Measurements from ENCODE around the gene MAPRE2. TPM values are rescaled to one million over a fixed set of nuclear protein-coding genes. Genes with fewer than 3 reads are reported as not detected.
"Not testable (repeated sequence)": the region's sequence is repeated elsewhere in the genome, so short reads cannot be mapped to it uniquely, and the experiment has no call there.

The MAPRE2 gene
- polyA plus RNA-seq, 1 donor = 29.0 TPM

DNA sequence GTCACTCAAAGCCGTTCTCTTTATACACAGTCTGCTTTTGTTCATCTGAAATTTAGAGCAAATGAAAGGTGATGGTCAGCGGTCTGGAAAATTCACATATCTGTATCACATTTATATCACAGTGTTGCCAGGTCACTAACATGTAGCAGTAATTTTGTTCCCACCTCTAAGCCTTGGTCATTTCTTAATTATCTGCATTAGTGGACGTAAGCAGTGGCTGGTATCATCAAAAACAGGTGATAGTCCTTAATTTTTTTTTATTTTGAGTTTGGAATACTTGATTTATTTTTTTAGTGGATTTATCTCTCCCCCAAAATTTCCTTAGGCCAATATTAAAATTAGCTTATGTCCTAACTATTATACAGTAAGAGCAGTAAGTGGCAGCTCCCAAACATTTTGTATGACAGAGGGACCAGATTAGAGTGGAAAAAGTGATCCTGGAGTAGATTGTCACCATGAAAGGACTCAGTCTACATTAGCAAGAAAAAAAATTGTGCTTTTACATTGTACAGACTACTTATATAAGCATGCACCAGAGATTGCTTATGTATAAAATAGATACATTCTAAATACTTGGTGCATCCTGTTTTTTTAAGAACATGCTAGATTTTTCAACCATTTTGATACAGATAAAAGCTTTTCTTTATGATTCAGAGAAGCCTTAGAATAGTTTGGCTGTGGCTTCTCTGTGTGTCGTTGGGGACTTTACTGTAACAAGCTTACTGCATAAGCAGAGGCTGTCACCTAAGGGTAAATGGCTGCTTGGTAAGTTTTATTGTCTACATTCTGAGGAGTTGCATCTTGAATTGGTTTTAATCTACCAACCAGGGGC, 65.0 kb downstream of the MAPRE2 start:
- Histone ChIP-seq H3K9me3 (ENCODE audit: control insufficient read depth, low read depth, low read length) (peaks cover 3% of the 10 kb centered on the region), H3K27me3 (ENCODE audit: control insufficient read depth, insufficient read depth, low read length) (no peaks in the 10 kb centered on the region), H3K27ac (ENCODE audit: low read length) (no peak overlapping the region), H3K4me3 (ENCODE audit: low read length) (no peak overlapping the region), H3K36me3 (ENCODE audit: control insufficient read depth, insufficient read depth, low read length) (no peaks in the 10 kb centered on the region), H3K4me1 (ENCODE audit: control insufficient read depth, insufficient read depth, low read length) (no peaks in the 10 kb centered on the region)
- WGBS (ENCODE audit: insufficient coverage, low lambda C conversion rate) = 100% methylated on average over 1 of the region's 4 CpGs
- no peak for DNase-seq

DNA sequence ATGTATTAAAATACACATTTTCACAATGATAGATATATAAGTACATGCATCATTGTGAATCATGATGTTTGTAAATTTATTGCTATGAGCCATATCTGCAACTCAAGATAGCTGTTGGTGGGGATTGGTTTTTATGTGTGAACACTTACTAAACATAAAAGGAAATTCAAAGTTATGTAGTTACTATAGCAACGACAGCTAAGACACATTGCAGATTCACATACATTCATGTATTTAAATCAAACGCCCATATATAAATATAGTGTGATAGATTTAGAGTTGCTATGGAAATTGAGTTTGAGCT, 65.6 kb downstream of the MAPRE2 start:
- WGBS (ENCODE audit: insufficient coverage, low lambda C conversion rate) = no CpG with 5 or more reads among the region's 2 CpGs
- DNase-seq = no peak
- no peak overlapping the region for H3K27ac ChIP-seq (ENCODE audit: low read length)
- H3K36me3 ChIP-seq (ENCODE audit: control insufficient read depth, insufficient read depth, low read length) = no peaks in the 10 kb centered on the region
- no peaks in the 10 kb centered on the region for H3K4me1 ChIP-seq (ENCODE audit: control insufficient read depth, insufficient read depth, low read length)
- no peak overlapping the region for H3K4me3 ChIP-seq (ENCODE audit: low read length)
- H3K9me3 ChIP-seq (ENCODE audit: control insufficient read depth, low read depth, low read length) = peaks cover 5% of the 10 kb centered on the region
- H3K27me3 ChIP-seq (ENCODE audit: control insufficient read depth, insufficient read depth, low read length) = no peaks in the 10 kb centered on the region

- DNase-seq = no peak
- no peak overlapping the region for H3K4me3 ChIP-seq (ENCODE audit: low read length)
- H3K27ac ChIP-seq (ENCODE audit: low read length) = no peak overlapping the region
- no peaks in the 10 kb centered on the region for H3K36me3 ChIP-seq (ENCODE audit: control insufficient read depth, insufficient read depth, low read length)
- no peaks in the 10 kb centered on the region for H3K27me3 ChIP-seq (ENCODE audit: control insufficient read depth, insufficient read depth, low read length)
- H3K9me3 ChIP-seq (ENCODE audit: control insufficient read depth, low read depth, low read length) = peaks cover 5% of the 10 kb centered on the region
- no peaks in the 10 kb centered on the region for H3K4me1 ChIP-seq (ENCODE audit: control insufficient read depth, insufficient read depth, low read length)
Measured at GRCh38 chr18:35107216-35107615, 66.0 kb downstream of the MAPRE2 start.

GRCh38 chr18:35108088-35108487, 66.9 kb downstream of the MAPRE2 start:
- DNase-seq; H3K4me1 ChIP-seq (ENCODE audit: control insufficient read depth, insufficient read depth, low read length); H3K27me3 ChIP-seq (ENCODE audit: control insufficient read depth, insufficient read depth, low read length); H3K27ac ChIP-seq (ENCODE audit: low read length); H3K36me3 ChIP-seq (ENCODE audit: control insufficient read depth, insufficient read depth, low read length); H3K9me3 ChIP-seq (ENCODE audit: control insufficient read depth, low read depth, low read length); H3K4me3 ChIP-seq (ENCODE audit: low read length): not testable (repeated sequence)
- WGBS (ENCODE audit: insufficient coverage, low lambda C conversion rate) = no CpG with 5 or more reads among the region's 1 CpG

DNA sequence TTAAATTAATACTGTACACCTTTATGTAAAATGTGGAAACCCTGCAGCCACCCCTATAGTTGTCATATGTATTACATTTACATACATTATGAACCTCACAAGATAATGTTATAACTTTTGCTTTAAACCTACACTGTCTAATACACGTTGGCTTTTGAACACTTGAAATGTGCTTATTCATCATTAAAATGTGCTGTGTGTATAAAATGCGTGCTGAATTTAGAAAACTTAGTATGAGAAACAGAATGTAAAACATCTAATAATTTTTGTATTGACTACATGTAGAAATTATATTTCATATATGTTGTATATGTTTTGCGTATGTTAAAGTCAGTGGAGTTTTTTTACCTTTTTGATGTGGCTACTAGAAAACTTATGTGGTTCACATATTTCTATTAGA, 68.8 kb downstream of the MAPRE2 start:
- no peaks in the 10 kb centered on the region for H3K4me1 ChIP-seq (ENCODE audit: control insufficient read depth, insufficient read depth, low read length)
- no peaks in the 10 kb centered on the region for H3K36me3 ChIP-seq (ENCODE audit: control insufficient read depth, insufficient read depth, low read length)
- H3K27ac ChIP-seq (ENCODE audit: low read length) = no peak overlapping the region
- 100% methylated on average over 3 of the region's 3 CpGs for WGBS (ENCODE audit: insufficient coverage, low lambda C conversion rate)
- no peaks in the 10 kb centered on the region for H3K27me3 ChIP-seq (ENCODE audit: control insufficient read depth, insufficient read depth, low read length)
- DNase-seq = no peak
- H3K9me3 ChIP-seq (ENCODE audit: control insufficient read depth, low read depth, low read length) = peaks cover 5% of the 10 kb centered on the region
- H3K4me3 ChIP-seq (ENCODE audit: low read length) = no peak overlapping the region

DNA sequence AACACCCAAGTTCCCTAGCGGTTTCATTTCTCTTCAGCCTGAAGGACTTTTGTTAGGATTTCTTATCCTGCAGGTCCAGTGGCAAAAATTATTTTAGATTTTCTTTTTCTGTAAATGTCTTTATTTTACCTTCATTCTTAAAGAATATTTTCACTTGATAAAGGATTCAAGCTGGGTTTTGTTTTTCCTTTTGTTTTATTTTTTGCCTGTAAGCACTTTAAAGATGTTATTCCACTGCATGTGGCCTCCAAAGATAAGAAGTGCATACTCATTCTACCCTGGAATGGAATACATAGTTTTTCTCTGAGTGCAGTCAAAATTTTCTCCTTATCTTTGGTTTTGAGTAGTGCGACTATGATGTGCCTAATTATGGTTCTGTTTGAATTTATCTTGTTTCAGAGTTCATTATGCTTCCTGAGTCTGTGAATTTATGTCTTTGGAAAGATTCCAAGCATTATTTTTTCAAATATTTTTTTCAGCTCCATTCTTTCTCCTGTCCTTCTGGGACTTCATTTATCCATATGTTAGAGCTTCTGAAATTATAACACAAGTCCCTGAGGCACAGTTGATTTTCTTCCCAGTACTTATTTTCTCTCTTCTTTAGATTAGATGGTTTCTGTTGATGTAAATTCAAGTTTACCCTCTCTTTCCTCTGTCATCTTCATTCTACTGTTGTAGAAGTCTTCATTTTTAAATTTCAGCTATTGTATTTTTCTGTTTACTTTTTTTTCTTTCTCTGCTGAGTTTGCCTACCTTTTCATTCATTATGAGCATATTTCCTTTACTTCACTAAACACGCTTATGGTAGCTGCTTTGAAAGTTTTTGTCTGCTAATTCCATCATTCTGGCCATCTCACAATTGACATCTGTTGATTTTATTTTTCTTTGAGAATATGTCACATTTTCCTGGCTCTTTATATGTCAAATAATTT, 69.6 kb downstream of the MAPRE2 start:
- no peak for DNase-seq
- no peaks in the 10 kb centered on the region for H3K27me3 ChIP-seq (ENCODE audit: control insufficient read depth, insufficient read depth, low read length)
- no peaks in the 10 kb centered on the region for H3K36me3 ChIP-seq (ENCODE audit: control insufficient read depth, insufficient read depth, low read length)
- H3K4me1 ChIP-seq (ENCODE audit: control insufficient read depth, insufficient read depth, low read length) = no peaks in the 10 kb centered on the region
- H3K27ac ChIP-seq (ENCODE audit: low read length) = no peak overlapping the region
- H3K4me3 ChIP-seq (ENCODE audit: low read length) = no peak overlapping the region
- H3K9me3 ChIP-seq (ENCODE audit: control insufficient read depth, low read depth, low read length) = peaks cover 5% of the 10 kb centered on the region
- WGBS (ENCODE audit: insufficient coverage, low lambda C conversion rate) = 87% methylated on average over 3 of the region's 3 CpGs

DNA sequence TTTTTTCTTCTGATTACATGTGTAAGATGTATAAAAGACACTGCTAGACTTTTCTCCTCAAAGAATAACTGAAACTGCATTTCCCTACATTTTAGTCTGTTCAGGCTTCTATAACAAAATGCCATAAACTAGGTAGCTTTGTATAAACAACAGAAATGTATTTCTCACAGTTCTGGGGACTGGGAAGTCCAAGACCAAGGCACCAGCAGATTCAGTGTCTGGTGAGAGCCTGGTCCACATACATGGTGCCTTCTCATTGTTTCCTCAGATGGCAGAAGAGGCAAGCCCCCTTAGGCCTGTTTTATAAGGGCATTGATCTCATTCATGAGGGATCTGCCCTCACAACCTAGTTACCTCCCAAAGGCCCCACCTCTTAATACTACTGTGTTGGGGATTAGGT, 71.5 kb downstream of the MAPRE2 start:
- Histone ChIP-seq H3K4me1 (ENCODE audit: control insufficient read depth, insufficient read depth, low read length) (no peaks in the 10 kb centered on the region), H3K27ac (ENCODE audit: low read length) (no peak overlapping the region), H3K36me3 (ENCODE audit: control insufficient read depth, insufficient read depth, low read length) (no peaks in the 10 kb centered on the region), H3K27me3 (ENCODE audit: control insufficient read depth, insufficient read depth, low read length) (no peaks in the 10 kb centered on the region), H3K9me3 (ENCODE audit: control insufficient read depth, low read depth, low read length) (peaks cover 5% of the 10 kb centered on the region), H3K4me3 (ENCODE audit: low read length) (no peak overlapping the region)
- no peak for DNase-seq

DNA sequence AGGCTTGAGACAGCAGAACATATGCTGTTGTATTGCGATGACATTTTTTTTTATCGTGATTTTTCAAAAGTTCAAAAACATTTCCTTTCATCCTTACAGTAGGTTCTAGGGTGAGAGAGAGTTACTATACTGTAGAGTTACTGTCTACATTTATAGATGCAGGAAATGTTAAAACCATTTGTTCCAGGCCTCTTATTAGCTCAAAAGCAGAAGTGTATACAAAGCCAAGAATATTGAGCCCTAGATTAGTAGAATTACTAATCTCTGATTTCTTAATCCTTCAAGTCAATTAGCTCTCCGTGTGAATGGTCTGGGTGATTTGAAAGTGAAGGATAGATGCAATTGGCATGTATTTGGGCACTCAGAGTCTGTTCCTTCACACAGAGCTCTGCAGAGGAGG, 73.1 kb downstream of the MAPRE2 start:
- no peaks in the 10 kb centered on the region for H3K27me3 ChIP-seq (ENCODE audit: control insufficient read depth, insufficient read depth, low read length)
- no peak overlapping the region for H3K27ac ChIP-seq (ENCODE audit: low read length)
- H3K4me1 ChIP-seq (ENCODE audit: control insufficient read depth, insufficient read depth, low read length) = no peaks in the 10 kb centered on the region
- H3K4me3 ChIP-seq (ENCODE audit: low read length) = no peak overlapping the region
- H3K36me3 ChIP-seq (ENCODE audit: control insufficient read depth, insufficient read depth, low read length) = no peaks in the 10 kb centered on the region
- 100% methylated on average over 2 of the region's 3 CpGs for WGBS (ENCODE audit: insufficient coverage, low lambda C conversion rate)
- no peak for DNase-seq
- peaks cover 5% of the 10 kb centered on the region for H3K9me3 ChIP-seq (ENCODE audit: control insufficient read depth, low read depth, low read length)

DNA sequence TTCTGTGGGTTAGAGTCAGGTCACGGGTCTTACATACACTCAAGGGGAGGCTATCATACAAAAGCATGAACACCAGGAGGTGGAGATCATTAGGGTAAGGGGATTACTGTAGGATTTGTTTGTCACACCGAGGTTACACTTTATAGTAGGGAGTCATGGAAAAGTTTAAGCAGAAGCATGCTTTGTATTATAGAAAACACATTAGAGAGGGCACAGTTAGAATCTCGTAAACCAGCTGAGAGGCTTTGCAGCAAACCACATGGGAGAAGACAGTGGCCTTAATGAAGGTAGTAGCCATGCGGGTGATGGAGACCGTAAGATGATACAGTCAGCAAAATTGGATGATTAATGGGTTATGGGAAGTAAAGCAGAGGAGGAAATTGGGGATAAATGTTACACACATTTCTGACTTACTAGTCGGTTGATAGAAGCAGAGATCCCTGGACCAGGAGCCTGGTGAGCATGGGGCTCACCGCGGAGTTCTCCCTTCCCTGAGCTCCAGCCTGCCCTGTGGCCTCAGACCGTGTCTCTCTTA, 75.6 kb downstream of the MAPRE2 start:
- Histone ChIP-seq H3K9me3 (ENCODE audit: control insufficient read depth, low read depth, low read length) (no peaks in the 10 kb centered on the region), H3K36me3 (ENCODE audit: control insufficient read depth, insufficient read depth, low read length) (no peaks in the 10 kb centered on the region), H3K4me3 (ENCODE audit: low read length) (no peak overlapping the region), H3K4me1 (ENCODE audit: control insufficient read depth, insufficient read depth, low read length) (no peaks in the 10 kb centered on the region), H3K27me3 (ENCODE audit: control insufficient read depth, insufficient read depth, low read length) (no peaks in the 10 kb centered on the region), H3K27ac (ENCODE audit: low read length) (no peak overlapping the region)
- no peak for DNase-seq
- WGBS (ENCODE audit: insufficient coverage, low lambda C conversion rate) = 90% methylated on average over 2 of the region's 9 CpGs

DNA sequence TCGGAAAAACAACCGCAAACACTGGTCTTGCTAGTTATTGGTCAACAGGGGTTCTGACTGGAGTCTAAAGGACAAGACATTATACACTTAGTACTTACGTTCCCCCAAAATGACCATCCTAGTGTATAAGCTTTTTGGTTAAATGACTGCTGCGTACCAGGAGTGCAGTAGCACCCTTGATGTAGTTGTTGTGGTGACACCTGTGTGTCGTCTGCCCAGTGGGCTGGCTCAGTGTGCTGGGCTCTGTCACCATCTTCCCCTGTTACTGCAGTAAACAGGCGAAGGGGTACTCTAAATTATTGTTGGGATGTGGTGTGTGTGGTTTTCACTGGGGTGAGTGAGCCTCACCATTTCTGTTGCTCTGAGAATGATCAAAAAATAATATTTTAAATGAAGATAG, 76.2 kb downstream of the MAPRE2 start:
- DNase-seq = no peak
- H3K4me3 ChIP-seq (ENCODE audit: low read length) = no peak overlapping the region
- no peaks in the 10 kb centered on the region for H3K9me3 ChIP-seq (ENCODE audit: control insufficient read depth, low read depth, low read length)
- no peaks in the 10 kb centered on the region for H3K4me1 ChIP-seq (ENCODE audit: control insufficient read depth, insufficient read depth, low read length)
- H3K27me3 ChIP-seq (ENCODE audit: control insufficient read depth, insufficient read depth, low read length) = no peaks in the 10 kb centered on the region
- WGBS (ENCODE audit: insufficient coverage, low lambda C conversion rate) = no CpG with 5 or more reads among the region's 6 CpGs
- H3K36me3 ChIP-seq (ENCODE audit: control insufficient read depth, insufficient read depth, low read length) = no peaks in the 10 kb centered on the region
- no peak overlapping the region for H3K27ac ChIP-seq (ENCODE audit: low read length)

All from large intestine (tissue), 3 donors.